Measurements from ENCODE around the gene GRAMD2B. TPM values are rescaled to one million over a fixed set of nuclear protein-coding genes. Genes with fewer than 3 reads are reported as not detected.
A peak's percentile ranks its signal among the peaks of the same experiment; 100 is the strongest.

Gene GRAMD2B
- total RNA-seq, 1 donor from 2014 or later: 66.9 TPM

DNA sequence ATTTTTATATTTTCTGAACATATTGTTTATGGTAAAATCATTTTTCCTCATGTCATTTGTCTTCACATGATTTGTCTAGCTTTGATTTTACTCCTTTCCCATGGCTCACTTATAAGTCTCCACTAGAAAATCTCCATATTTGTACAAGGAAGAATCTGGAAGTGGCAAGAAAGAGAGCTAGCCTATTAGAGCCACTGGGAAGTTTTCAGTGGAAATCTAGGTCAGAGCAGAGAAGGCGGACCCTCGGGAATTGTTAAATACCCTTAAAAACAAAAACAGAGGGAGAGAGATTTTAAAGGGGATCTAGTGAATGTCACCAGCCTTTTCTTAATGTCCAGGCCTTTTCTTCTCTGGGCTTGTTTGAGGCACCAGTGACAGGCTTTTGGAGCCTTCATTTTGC is 56.6 kb downstream of the GRAMD2B start:
- no peak for DNase-seq (ENCODE audit: low read depth)

DNA sequence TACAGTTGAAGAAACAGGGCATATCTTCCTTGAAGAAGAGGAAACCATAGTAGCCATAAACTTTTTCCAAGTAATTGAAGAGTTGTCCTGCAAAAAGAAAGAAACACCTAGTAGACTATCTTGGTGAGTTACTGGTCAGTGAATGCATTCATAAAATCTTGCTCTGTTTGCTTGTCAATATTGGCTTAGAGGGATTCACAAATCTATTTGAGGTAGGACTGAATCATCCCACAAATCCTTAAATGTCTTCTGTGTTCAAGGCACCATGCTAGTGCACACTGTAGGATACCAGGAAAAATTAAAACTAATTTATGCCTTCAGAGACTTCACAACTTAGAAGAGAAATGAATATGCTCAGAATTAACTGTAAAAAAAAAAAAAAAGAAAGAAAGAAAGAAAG is 57.6 kb downstream of the GRAMD2B start:
- no peak for DNase-seq (ENCODE audit: low read depth)

DNA sequence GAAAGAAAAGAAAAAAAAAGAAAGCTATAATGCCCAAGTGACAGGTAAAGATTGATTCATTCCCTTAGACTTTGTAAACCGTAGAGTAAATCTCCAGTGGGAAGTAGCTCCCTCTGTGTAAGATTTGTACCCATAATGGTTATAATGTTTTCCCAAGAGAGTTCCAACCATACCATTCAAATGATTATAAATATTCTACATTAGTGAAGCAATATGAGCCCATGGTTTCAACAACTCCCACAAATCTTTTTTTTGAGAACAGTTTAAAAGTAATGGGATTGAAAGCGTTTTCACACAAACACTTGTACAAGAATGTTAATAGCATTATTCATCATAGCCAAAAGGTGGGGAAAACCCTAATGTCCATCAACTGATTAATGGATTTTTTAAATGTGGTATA is 58.0 kb downstream of the GRAMD2B start:
- DNase-seq (ENCODE audit: low read depth): peak; percentile 37

DNA sequence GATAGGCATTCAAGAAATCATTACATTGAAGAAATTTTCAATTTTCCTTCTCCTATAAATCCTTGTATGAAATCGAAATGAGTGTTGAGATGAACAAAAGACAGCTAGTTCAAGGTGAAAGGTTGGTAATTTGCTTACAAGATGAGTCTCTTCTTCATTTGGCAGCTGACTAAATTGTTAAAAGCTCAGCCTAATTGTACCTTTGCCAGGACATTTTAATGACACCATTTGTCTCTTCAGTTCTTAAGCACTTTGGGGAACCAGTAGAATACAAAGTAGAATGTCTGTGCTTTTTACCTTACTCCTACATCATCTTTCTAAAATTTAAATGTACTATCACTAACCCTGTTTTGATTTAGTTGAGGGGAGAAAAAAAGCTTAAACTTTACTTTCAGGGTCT is 59.4 kb downstream of the GRAMD2B start:
- DNase-seq (ENCODE audit: low read depth): no peak

DNA sequence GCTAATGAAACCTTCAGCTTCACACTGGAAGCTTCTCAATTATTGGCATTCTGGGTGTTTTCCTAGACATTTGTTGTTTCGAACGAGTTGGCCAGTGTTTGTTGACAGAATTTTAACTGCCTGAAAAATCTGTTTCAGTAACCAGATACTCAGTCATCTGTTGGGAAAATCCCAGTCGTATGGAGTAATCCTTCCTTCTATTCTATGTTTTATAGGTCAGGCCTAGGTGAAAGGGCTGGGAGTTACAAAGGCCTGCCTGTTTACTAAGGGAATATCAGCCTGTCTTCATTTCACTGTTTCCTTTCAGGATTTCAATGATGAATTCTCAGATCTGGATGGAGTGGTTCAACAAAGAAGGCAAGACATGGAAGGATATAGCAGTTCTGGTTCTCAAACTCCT is 59.9 kb downstream of the GRAMD2B start:
- no peak for DNase-seq (ENCODE audit: low read depth)

DNA sequence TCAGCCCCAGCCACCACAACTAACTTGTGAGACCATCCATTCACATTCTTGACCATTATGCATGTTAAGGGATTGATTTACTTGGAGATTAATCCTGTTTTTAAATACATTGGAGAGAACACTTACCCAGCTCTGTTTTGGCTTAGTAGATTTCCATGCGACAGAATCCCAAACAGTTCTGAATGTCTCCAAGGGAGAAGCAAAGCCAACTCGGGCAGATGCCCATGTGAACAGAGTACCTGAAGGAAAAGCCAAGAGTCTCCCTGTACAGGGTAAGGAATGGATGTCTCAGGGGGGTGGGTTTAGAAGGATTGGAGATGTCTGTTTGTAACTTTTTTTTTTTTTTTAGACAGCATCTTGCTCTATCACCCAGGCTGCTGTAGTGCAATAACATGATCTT is 61.0 kb downstream of the GRAMD2B start:
- no peak for DNase-seq (ENCODE audit: low read depth)

DNA sequence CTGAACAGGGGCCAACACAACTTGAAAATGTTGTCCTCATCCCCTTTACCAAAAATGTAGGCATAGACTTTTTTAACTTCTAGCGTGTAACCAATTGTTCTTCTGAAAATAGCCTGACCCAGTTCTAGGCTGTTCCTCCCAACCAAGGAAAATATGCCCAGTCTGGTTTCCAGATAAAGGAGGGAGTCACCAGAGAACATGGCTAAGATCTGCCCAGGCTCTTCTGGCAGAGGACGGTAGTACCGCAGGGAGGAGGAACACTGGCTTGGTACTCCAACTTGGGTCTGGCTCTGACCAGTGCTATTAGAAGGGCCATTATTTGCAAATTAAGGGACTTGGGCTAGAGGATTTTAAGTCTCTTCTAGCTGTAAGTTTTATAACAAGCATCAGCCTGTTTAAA is 63.1 kb downstream of the GRAMD2B start:
- DNase-seq (ENCODE audit: low read depth): no peak

DNA sequence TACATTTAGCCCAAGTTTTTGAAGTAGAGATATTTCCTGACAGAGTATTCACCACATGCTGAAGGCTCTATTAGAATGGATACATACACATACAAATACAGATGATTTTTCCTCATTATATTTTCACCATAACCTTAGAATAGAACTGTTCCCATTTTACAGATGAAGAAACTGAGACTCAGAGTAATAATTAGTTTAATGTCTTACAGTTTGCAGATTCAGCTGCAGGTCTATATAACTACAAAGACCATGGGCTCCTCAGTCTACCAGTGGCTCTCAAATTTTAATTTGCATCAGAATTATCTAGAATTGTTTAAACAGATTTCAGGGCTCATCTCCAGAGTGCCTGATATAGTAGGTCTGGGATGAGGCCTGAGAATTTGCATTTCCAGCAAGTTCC is 64.4 kb downstream of the GRAMD2B start:
- DNase-seq (ENCODE audit: low read depth): no peak

DNA sequence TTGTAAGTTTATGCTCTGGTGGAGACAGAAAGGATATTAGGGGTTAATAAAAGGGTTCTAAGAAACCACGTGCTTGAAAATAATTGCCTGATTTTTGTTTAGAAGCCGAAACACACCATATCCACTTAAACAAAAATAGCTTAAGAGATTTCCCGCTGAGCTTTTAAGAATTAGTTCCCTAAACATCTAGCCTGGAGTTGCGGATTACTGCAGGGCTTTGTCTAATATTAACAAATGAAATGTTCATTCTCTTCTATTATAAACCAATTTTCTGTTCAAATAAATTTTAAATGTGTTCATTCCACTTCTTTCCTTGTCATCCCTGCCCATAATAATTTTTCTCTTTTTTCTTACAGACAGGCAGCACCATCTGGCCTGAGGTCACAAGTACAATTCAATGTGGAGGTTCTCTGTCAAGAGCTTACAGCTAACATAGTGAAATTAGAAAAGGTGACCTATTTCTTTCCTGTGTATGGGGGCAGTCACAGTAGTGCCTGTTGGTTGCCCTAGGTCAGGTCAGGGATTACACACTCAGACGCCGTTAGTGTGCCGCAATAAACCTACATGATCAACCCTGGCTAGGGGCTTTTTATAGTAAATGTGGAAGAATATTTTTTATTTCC is 65.3 kb downstream of the GRAMD2B start:
- DNase-seq (ENCODE audit: low read depth): no peak

DNA sequence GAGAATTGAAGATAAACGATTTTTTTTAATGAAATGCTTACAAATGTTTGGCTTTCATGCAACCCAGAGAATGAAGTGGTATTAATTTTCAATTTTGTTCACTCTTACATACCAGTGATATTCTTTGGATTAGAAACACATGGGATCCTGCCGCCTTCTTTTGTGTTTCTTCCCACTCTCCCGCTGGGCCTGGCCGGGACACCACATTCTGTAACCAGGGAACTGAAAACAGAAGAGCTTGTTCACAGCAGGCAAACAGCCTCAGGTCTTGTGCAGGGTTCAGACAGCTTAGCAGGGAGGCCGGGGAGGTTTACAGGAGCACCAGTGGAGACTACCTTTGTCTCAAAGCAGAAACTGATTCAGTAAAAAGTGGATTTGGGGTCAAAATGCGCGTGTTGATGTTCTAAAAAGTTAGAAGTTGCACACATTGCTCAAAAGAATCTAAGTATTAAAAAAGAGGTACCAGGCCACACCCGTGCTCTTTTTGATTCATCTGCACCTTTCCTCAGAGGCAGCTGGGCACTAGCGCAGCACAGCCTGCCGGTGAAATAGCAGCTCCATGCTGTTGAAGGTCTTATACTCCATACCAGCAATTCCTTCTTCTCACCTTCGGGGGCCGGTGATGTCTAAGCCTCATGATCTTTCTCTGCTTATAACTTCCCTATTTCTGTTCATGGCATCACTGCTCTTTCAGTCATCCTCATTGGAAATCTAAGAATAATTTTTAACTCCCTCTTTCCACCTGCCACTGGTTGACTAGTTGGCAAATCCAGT is 67.1 kb downstream of the GRAMD2B start:
- no peak for DNase-seq (ENCODE audit: low read depth)

DNA sequence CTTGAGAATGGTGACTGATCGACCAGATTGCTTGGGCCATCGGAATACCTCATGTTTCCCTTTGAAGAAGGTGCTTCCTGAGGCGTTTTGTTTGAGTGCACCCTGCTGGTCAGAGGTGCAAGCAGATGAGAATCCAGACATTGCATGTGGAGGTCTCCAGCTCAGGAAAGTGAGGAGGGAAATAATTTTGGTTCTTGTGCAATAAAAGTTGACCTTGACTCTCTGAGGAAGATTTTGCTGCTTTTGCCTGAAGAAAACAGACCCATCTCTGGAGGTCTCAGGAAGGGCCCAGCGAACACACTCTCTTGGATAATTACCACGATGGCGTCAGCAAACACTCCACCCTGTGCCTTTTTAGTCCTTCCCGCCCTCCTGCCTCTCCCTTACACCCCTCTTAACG is 69.7 kb downstream of the GRAMD2B start:
- DNase-seq (ENCODE audit: low read depth): peak; percentile 43

DNA sequence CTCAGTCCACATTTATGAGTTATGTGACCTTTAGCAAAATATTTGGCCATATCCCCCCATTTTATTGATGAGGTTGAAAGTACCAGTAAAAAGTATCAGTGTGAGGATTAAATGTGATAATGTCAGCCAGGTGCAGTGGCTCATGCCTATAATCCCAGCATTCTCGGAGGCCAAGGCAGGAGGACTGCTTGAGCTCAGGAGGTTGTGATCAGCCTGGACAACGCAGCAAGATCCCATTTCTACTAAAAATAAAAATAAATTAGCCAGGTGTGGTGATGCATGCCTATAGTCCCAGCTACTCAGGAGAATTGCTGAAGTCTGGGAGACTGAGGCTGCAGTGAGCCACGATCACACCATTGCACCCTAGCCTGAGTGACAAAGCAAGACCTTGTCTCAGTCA is 71.2 kb downstream of the GRAMD2B start:
- DNase-seq (ENCODE audit: low read depth): no peak

DNA sequence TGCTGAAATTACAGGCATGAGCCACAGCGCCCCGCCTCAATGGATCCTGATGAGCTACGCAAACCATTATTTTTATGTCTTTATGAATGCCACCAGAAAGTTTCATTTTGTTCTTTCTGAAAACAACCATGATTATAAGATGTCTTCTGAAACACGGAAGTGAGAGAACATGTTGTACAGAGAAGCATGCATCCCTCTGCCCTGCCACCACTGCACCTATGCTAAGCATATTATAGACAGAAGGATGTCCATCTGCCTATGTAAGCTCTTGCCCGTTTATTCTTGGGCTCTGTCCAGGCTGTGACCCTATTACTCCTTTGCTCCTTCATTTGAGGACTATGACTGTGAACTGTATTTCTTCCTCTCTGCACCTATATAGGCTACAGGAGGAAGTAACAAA is 74.3 kb downstream of the GRAMD2B start:
- DNase-seq (ENCODE audit: low read depth): no peak

DNA sequence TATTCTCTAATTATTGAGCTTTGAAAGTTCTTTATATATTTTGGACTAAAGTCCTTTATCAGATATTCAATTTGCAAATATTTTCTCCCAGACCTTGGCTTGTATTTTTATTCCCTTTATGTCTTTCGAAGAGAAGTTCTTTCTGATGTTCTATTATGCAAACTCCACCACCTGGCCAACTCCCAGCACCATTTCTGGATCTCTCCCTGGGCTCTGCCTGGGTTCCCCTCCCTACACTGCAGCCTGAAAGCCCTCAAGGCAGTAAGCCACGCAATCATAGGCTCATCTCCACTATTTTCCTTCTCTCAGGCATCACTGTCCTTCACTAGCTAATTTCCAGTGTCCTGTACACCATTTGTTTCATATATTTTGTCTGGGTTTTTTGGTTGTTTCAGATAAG is 76.1 kb downstream of the GRAMD2B start:
- DNase-seq (ENCODE audit: low read depth): no peak

DNA sequence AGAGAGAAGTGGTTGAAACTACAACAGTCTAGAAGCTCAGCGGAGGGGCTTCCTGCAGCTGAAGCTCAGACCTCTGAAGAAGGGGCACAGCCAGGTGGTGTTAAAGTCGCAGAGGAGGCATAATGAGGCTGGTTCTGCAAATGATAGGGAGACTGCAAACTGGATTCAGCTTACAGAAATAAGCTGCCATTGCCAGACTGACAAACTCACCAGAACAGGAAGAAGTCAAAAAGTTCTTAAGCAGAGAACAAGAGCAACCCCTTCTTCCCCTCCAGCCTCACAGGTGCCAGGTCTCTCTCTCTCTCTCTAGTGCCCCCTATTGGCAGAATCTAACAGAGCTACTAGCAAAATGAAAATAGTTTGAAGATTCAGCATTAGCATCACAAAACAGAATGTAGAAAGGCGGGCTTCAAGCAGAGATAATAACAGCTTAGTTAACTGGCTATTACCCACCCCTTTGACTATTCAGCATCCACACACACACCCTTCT is 76.7 kb downstream of the GRAMD2B start:
- peak; percentile 33 for DNase-seq (ENCODE audit: low read depth)

DNA sequence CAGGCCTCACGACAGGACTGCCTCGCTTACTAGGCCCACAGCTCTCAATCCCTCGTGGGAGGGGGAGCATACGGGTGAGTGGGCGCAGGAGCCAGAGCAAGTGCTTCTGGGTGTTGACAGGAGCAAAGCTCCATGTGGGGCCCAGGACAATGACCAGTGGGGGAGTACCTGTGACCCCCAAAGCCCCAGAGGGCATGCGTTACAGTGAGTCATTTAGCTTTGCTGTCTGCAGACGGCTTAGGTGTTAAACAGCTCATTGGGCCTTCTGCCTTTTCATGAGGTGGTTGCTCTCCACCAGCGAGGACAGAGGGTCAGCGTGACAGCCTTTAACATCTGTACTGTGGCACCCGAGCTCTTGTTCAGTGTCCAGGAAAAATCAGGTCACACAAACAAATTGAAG is 78.2 kb downstream of the GRAMD2B start:
- DNase-seq (ENCODE audit: low read depth): no peak

DNA sequence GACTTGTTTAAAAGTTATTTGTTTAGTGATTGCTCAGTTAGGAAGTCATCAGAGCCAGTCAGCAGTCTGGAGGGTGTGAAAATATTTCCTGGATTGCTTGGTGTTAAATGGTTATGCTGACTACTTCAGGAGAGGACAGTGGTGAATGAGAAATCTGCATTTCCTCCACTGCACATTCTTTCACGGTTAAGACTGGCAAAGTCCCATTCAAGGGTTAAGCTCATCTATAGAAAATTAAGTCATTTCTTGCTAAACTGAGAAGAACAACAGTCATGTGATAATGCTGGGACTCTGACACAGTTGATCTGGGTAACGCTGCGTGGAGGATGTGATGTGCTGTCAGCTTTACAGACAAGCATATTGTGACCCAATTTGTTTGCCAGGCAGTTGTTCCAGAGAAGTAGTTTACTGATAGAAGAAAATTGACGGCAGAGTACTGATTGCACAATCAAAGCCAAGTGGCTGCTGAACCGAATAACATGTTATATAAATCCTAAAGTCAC is 80.4 kb downstream of the GRAMD2B start:
- DNase-seq (ENCODE audit: low read depth): peak; percentile 83

DNA sequence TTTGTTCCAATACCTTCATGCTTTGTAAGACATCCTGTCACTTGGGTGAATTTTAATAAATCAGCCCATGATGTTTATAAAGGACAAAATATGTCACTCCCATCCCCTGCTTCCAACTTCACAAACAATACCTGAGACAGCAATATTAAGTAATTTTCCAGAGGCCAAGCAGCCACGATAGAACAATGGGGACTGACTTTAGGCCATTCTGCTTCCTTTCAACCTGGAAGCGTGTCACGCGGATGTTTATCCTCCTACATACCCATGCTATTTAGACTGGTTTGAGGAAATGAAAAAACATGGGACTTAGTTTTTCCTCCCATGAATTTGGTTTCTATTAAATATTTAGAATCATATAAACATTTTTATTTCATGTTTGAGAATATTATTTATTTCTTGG is 82.9 kb downstream of the GRAMD2B start:
- DNase-seq (ENCODE audit: low read depth): no peak

DNA sequence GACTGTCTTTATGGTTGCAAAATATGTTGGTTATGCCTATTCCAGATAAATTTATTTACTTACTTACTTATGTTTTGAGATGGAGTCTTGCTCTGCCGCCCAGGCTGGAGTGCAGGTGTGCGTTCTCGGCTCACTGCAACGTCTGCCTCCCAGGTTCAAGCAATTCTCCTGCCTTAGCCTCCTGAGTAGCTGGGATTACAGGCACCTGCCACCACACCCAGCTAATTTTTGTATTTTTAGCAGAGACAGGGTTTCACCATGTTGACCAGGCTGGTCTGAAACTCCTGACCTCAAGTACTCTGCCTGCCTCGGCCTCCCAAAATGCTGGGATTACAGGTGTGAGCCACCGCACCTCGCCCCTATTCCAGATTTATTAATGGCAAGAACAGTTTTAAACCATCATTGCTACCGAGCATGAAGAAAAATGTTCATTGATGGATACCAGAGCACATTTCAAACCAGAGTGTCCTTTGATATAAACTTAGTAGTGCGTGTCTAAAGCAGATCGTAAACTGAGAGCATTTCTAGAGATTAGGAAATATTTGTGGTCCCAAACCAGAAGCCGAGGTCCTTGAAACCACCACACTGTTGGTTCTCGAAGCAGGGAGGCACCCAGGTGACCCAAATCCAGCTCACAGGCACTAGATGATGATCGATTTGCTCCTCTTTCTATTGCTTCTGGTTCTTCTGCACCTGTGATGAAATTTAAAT is 85.2 kb downstream of the GRAMD2B start:
- DNase-seq (ENCODE audit: low read depth): no peak

DNA sequence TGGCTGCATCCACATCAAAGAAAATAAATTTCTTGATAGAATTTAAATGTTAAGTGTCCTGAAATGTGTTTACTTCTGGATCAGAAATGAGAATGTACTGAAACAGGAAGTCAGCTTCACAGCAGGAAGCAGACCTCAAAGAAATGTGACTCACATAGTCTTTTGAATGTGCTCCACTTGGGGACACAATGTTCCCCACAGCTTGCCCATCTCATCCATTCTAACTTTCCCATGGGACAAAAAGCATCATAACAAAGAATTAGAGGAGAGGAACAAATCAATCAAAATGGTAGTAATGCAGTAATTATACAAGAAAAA is 85.7 kb downstream of the GRAMD2B start:
- peak; percentile 76 for DNase-seq (ENCODE audit: low read depth)

DNA sequence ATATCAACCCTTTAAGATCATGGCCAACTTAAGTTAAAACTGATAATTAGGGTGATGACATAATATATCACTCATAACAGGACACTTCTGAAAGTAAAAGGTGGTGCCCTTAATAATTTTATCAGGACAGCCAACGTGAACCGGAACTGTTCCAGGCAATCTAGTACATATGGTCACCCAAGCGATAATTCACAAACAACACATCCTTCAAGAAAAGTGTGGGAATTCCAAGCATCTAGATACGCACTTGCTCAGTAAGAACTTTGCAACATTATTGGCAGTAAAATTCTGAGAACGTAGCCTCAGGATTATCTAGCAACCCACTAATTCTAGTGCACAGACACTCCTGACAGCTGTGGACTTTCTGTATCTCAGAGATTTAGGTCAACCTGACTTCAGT is 86.1 kb downstream of the GRAMD2B start:
- peak; percentile 64 for DNase-seq (ENCODE audit: low read depth)

DNA sequence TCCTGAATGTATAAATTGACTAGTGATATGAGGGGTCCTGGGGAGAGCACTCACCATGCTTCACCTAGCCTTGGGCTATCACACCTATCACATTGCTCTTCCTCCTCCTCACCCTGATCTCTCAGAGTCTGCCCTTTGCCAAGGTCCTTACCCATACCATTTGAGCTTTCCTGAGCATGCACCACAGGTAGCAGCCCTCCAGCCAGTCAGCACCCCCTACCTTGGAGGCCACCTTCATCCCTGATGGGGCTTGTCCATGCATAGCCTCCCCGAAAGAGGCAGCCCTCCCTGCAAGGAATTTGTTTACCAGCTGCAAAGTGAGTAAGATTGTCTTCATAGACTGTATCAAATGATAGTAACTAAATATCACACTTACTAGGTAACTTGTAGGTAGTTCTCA is 88.8 kb downstream of the GRAMD2B start:
- DNase-seq (ENCODE audit: low read depth): no peak

DNA sequence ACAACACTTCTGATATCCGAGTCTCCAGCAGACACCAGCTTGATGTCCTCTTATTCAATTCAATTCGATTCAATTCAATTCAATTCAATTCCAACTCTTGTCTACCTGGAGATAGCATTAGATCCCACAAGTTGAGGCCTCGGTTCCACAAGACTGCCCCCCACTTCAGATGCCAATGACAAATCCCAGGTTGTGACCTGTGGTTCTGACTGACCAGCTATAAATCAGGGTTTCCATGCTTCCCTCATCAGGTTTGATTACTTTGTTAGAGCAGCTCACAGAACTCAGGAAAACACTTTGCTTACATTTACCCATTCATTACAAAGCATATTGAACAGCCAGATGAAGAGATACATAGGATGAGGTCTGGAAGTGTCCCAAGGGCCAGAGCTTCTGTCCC is 89.2 kb downstream of the GRAMD2B start:
- peak; percentile 65 for DNase-seq (ENCODE audit: low read depth)
